NCI-H2227 treated with DMSO at 0.1 percent for 48 hours (cell line): ENCODE data around the gene KIF26A.
"Not testable (repeated sequence)": the region's sequence is repeated elsewhere in the genome, so short reads cannot be mapped to it uniquely, and the experiment has no call there.

Source experiments
- DNase-seq: peaks from one replicate; lab custom pipeline; 2025; lab: John Stamatoyannopoulos, UW

KIF26A gene

GRCh38 chr14:104223101-104224041 is 85.0 kb downstream of the KIF26A start:
- peak; percentile 64 for DNase-seq

- DNase-seq: no peak
These were observed 85.7 kb downstream of the KIF26A start for GRCh38 chr14:104224131-104224505.

- DNase-seq: no peak
These were observed 86.3 kb downstream of the KIF26A start for GRCh38 chr14:104224506-104225277.

GRCh38 chr14:104225278-104226190 is 87.1 kb downstream of the KIF26A start:
- DNase-seq: not testable (repeated sequence)

GRCh38 chr14:104226421-104227383 is 88.3 kb downstream of the KIF26A start:
- DNase-seq: no peak

GRCh38 chr14:104227806-104228205 is 89.4 kb downstream of the KIF26A start:
- DNase-seq: no peak

- DNase-seq: no peak
These were observed 89.8 kb downstream of the KIF26A start for GRCh38 chr14:104228221-104228620.

- no peak for DNase-seq
These were observed 90.5 kb downstream of the KIF26A start for GRCh38 chr14:104228716-104229533.

GRCh38 chr14:104229534-104230055 is 91.2 kb downstream of the KIF26A start:
- DNase-seq: no peak

GRCh38 chr14:104230119-104230815 is 91.9 kb downstream of the KIF26A start:
- DNase-seq: no peak
